T-cell (primary cell): ENCODE measurements around the gene P2RX1. TPM values are rescaled to one million over a fixed set of nuclear protein-coding genes. Genes with fewer than 3 reads are reported as not detected.

Source experiments
- ATAC-seq, 4 experiments: fragments of 200-7000 bp in 3 of 4; fragments of 150-1000 bp in 1 of 4; cut with Tn5 transposase; replicated peaks in 1 of 4; 1 replicate in 3 of 4; 2 replicates in 1 of 4; pipeline ENCODE4 v1.10.0; 2021; ENCODE audit warnings: moderate library complexity in 3 of 4, mild to moderate bottlenecking in 2 of 4, moderate number of reproducible peaks in 1 of 4
- CTCF ChIA-PET, 2 donors: fragments of 300-600 bp; sonication (Branson Sonifier 250); formaldehyde crosslinking; loops; one replicate each; lab custom pipeline; 2022; ENCODE audit warnings: antibody characterized with exemption in 2 of 2; lab: Charles Lee
- POLR2A ChIA-PET, 2 donors: fragments of 300-600 bp; sonication (Branson Sonifier 250); formaldehyde crosslinking; loops; one replicate each; lab custom pipeline; 2022; ENCODE audit warnings: antibody characterized with exemption in 2 of 2; lab: Charles Lee
- DNase-seq, 35 experiments: peaks; one replicate each; pipeline versions ENCODE4 v3.0.0 to v3.0.0-alpha.2; 2013 to 2023
- H3K27ac ChIP-seq: one replicate; pipeline ENCODE4 v1.5.1; 2013; ENCODE audit warnings: low read length
- H3K27me3 ChIP-seq, 2 experiments: replicated peaks in 1 of 2; 1 replicate in 1 of 2; 2 replicates in 1 of 2; pipeline versions ENCODE4 v1.6.1 to v1.7.0; 2013; ENCODE audit warnings: low read length in 1 of 2, mixed read lengths in 1 of 2; ENCODE audit not compliant: control insufficient read depth in 2 of 2, insufficient read depth in 2 of 2; ENCODE audit errors: extremely low read depth in 1 of 2
- H3K36me3 ChIP-seq, 2 donors: 1 replicate in 1 of 2; 2 replicates in 1 of 2; pipeline versions ENCODE4 v1.6.1 to v1.7.0; 2013; ENCODE audit warnings: low read length in 1 of 2; ENCODE audit not compliant: control insufficient read depth in 2 of 2, insufficient read depth in 1 of 2; ENCODE audit errors: extremely low read depth in 1 of 2
- H3K4me1 ChIP-seq, 2 experiments: 1 replicate in 1 of 2; 2 replicates in 1 of 2; pipeline versions ENCODE4 v1.6.1 to v1.7.0; 2013; ENCODE audit warnings: low read length in 2 of 2, mixed read lengths in 1 of 2; ENCODE audit not compliant: insufficient read depth in 2 of 2, control insufficient read depth in 1 of 2; ENCODE audit errors: extremely low read depth in 1 of 2
- H3K4me3 ChIP-seq, 2 donors: 1 replicate in 1 of 2; 2 replicates in 1 of 2; pipeline versions ENCODE4 v1.5.1 to v1.7.0; 2013; ENCODE audit warnings: mild to moderate bottlenecking in 2 of 2, low read length in 1 of 2, moderate library complexity in 1 of 2; ENCODE audit not compliant: control insufficient read depth in 1 of 2; ENCODE audit errors: extremely low read depth in 1 of 2
- H3K9me3 ChIP-seq: 2 replicates; pipeline ENCODE4 v1.7.0; 2013
- H3K27ac Mint-ChIP-seq, 2 donors: one replicate each; pipeline ENCODE4 v1.8.0; 2020 to 2021; ENCODE audit warnings: mild to moderate bottlenecking in 2 of 2, mixed read lengths in 2 of 2
- H3K27me3 Mint-ChIP-seq, 2 donors: one replicate each; pipeline ENCODE4 v1.8.0; 2021 to 2022; ENCODE audit warnings: mixed read lengths in 2 of 2
- H3K36me3 Mint-ChIP-seq: one replicate; pipeline ENCODE4 v1.8.0; 2021; ENCODE audit warnings: mixed read lengths
- H3K4me1 Mint-ChIP-seq, 3 donors: one replicate each; pipeline ENCODE4 v1.8.0; 2020 to 2022; ENCODE audit warnings: mixed read lengths in 3 of 3, mild to moderate bottlenecking in 1 of 3
- H3K4me3 Mint-ChIP-seq, 3 donors: one replicate each; pipeline ENCODE4 v1.8.0; 2020 to 2022; ENCODE audit warnings: mild to moderate bottlenecking in 3 of 3, mixed read lengths in 3 of 3, moderate library complexity in 3 of 3
- H3K9me3 Mint-ChIP-seq, 3 donors: one replicate each; pipeline ENCODE4 v1.8.0; 2020 to 2022; ENCODE audit warnings: mixed read lengths in 3 of 3
- WGBS: methylation state at CpG from one replicate; pipeline ENCODE4 v1.1.5; 2013; ENCODE audit warnings: missing lambda C conversion rate; ENCODE audit not compliant: insufficient coverage; 5-methylcytosine and 5-hydroxymethylcytosine counted together
- total RNA-seq, 35 experiments: library from RNA in 6 of 35; stranded (reverse) in 6 of 35; fragments of 120-200 nt in 1 of 35; gene quantifications; one replicate each; pipeline versions ENCODE4 v1.2.1 to v1.2.4 and lab custom pipeline; 2013 to 2026

Gene P2RX1
- total RNA-seq, 5 donors from 2014 or later (not counting 1 experiment from before 2014, with no cell fraction given), result 0.95 to 3.3 (median 1.2) TPM

- DNase-seq (no peak), ATAC-seq (no peak)
- H3K27me3 ChIP-seq, result peaks cover 0 to 4% of the 10 kb centered on the region in 2 experiments
- 63% methylated on average over 11 of the region's 11 CpGs for WGBS
- no peak overlapping the region for H3K27ac ChIP-seq
- peak overlapping the region in 1 of 3 donors; percentile 71 for H3K4me3 Mint-ChIP-seq
- H3K9me3 Mint-ChIP-seq, result no peaks in the 10 kb centered on the region
- H3K4me1 Mint-ChIP-seq, result peaks cover 26 to 45% (median 37%) of the 10 kb centered on the region in 3 donors
- H3K4me1 ChIP-seq, result peaks cover 18 to 45% of the 10 kb centered on the region in 2 experiments
- H3K27me3 Mint-ChIP-seq, result no peaks in the 10 kb centered on the region
- ChIA-PET POLR2A (interaction anchor here in 1 of 2 donors (0.6 kb wide), 1 partner anchor 11 kb away, joined by 3 read pairs; no protein-coding TSS in a partner anchor), CTCF (interaction anchor here in 1 of 2 donors (0.6 to 1.5 kb wide), 2 partner anchors 48 to 54 kb away, joined by 3 to 6 read pairs; no protein-coding TSS in a partner anchor)
- no peaks in the 10 kb centered on the region for H3K36me3 ChIP-seq
- H3K4me3 ChIP-seq, result no peak overlapping the region
- H3K36me3 Mint-ChIP-seq, result no peaks in the 10 kb centered on the region
- no peak overlapping the region for H3K27ac Mint-ChIP-seq
- no peaks in the 10 kb centered on the region for H3K9me3 ChIP-seq
Measured at GRCh38 chr17:3917391-3917931, 1.2 kb upstream of the P2RX1 start.

DNA sequence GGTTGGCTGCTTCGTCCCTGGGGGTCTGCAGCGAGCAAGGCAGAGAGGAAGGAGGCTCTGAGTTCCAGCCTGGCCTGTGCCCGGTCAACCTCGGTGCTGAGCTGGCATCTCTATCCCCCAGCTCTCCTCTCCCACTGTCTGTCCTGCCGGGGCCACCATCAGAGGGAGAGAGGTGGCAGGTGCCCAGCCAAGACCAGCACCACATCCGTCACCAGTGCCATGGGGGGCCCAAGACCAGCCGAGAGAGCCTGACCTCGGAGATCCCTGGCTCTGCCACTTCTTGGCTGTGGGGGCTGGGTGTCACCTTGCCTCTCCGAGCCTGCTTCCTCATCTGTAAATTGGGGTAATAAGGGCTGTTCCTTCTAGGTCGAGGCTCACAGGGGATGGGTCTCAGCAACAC, 560 bp upstream of the P2RX1 start:
- no peaks in the 10 kb centered on the region for H3K36me3 ChIP-seq
- POLR2A ChIA-PET, result interaction anchor here in 1 of 2 donors (0.6 kb wide), 1 partner anchor 12 kb away, joined by 3 read pairs; no protein-coding TSS in a partner anchor
- H3K27me3 ChIP-seq, result peaks cover 0 to 4% of the 10 kb centered on the region in 2 experiments
- no peaks in the 10 kb centered on the region for H3K27me3 Mint-ChIP-seq
- ATAC-seq (no peak), DNase-seq (peak in 1 of 35 experiments; percentile 20)
- CTCF ChIA-PET, result interaction anchor here (0.5 to 1.5 kb wide), 5 partner anchors 45 to 109 kb away, joined by 3 to 6 read pairs (median 3); no protein-coding TSS in a partner anchor
- no peaks in the 10 kb centered on the region for H3K9me3 ChIP-seq
- H3K4me3 ChIP-seq, result peak overlapping the region in 1 of 2 donors; percentile 18
- H3K36me3 Mint-ChIP-seq, result no peaks in the 10 kb centered on the region
- H3K4me1 Mint-ChIP-seq, result peaks cover 27 to 47% (median 40%) of the 10 kb centered on the region in 3 donors
- no peak overlapping the region for H3K27ac ChIP-seq
- H3K4me3 Mint-ChIP-seq, result peak overlapping the region in 2 of 3 donors; percentile 28 to 71
- H3K27ac Mint-ChIP-seq, result no peak overlapping the region
- WGBS, result 37% methylated on average over 7 of the region's 10 CpGs
- H3K4me1 ChIP-seq, result peaks cover 18 to 47% of the 10 kb centered on the region in 2 experiments
- no peaks in the 10 kb centered on the region for H3K9me3 Mint-ChIP-seq

GRCh38 chr17:3915581-3915994, 677 bp downstream of the P2RX1 start:
- Histone ChIP-seq H3K4me1 (peaks cover 21 to 59% of the 10 kb centered on the region in 2 experiments), H3K9me3 (no peaks in the 10 kb centered on the region), H3K27ac (no peak overlapping the region), H3K36me3 (no peaks in the 10 kb centered on the region), H3K4me3 (no peak overlapping the region), H3K27me3 (peaks cover 0 to 4% of the 10 kb centered on the region in 2 experiments)
- ATAC-seq, result no peak
- Mint-ChIP-seq H3K27me3 (no peaks in the 10 kb centered on the region), H3K4me3 (peak overlapping the region in 2 of 3 donors; percentile 60 to 71), H3K9me3 (no peaks in the 10 kb centered on the region), H3K36me3 (no peaks in the 10 kb centered on the region), H3K4me1 (peaks cover 38 to 57% (median 48%) of the 10 kb centered on the region in 3 donors), H3K27ac (peak overlapping the region; percentile 28 to 48)
- WGBS, result 81% methylated on average over 11 of the region's 13 CpGs
- ChIA-PET CTCF (interaction anchor here in 1 of 2 donors (0.6 kb wide), 1 partner anchor 35 kb away, joined by 7 read pairs; no protein-coding TSS in a partner anchor), POLR2A (no interaction called here)
- DNase-seq, result peak in 3 of 35 experiments; percentile 11 to 19 (median 13)

- Mint-ChIP-seq H3K4me3 (peak overlapping the region in 2 of 3 donors; percentile 12 to 53), H3K9me3 (no peaks in the 10 kb centered on the region), H3K27ac (peak overlapping the region; percentile 4 to 76), H3K27me3 (no peaks in the 10 kb centered on the region), H3K36me3 (no peaks in the 10 kb centered on the region), H3K4me1 (peaks cover 38 to 61% (median 50%) of the 10 kb centered on the region in 3 donors)
- Histone ChIP-seq H3K27ac (peak overlapping the region; percentile 14), H3K36me3 (no peaks in the 10 kb centered on the region), H3K4me1 (peaks cover 24 to 64% of the 10 kb centered on the region in 2 experiments), H3K27me3 (peaks cover 0 to 4% of the 10 kb centered on the region in 2 experiments), H3K9me3 (no peaks in the 10 kb centered on the region), H3K4me3 (no peak overlapping the region)
- CTCF ChIA-PET, result interaction anchor here (0.6 to 1.9 kb wide), 15 partner anchors 9 to 175 kb away, joined by 3 to 12 read pairs (median 3); partner anchors contain the start of gene NCBP3 (in 1 of the 2)
- ATAC-seq (no peak), DNase-seq (peak in 3 of 35 experiments; percentile 12 to 44 (median 14))
- POLR2A ChIA-PET, result no interaction called here
- WGBS, result 84% methylated on average over 3 of the region's 10 CpGs
Measured at GRCh38 chr17:3914312-3914670, 2.0 kb downstream of the P2RX1 start.

DNA sequence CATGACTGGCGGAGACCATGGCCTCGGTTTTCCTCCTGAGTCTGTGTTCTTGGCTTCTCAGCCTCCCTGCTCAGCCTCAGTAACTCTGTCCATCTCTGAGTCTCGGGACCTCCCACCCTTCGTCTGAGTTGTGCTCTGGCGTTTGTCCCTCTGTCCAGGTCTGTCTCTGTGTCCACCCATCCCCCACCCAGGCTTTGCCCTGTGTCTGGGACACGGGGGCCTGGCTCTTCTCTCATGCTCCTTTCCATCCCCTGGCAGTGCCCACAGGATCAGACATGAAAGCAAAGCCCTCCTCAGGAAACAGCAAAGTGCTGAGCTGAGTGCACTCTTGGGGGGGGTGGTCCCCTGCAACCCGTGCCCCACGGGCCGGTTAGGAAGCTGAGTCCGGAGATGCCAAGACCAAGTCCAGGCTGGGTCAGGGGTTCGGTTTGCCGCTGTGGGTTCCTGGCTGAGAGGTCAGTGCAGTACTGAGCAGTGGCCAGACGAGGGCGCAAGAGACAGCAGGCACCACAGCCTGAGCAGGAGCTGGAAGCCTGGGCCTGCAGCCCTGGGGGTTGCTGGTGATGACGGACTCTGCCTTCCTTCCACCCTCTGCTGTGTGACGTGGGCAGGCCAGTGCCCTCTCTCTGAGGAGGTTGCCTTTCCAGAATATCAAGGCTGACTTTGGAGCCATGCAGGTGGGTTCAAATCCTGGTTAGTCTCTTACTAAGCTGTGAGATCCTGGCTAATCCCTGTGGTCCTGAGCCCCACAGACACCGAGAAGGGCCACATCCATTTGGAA, 2.5 kb downstream of the P2RX1 start:
- Histone ChIP-seq H3K27ac (no peak overlapping the region), H3K9me3 (no peaks in the 10 kb centered on the region), H3K36me3 (no peaks in the 10 kb centered on the region), H3K4me3 (no peak overlapping the region), H3K4me1 (peaks cover 24 to 64% of the 10 kb centered on the region in 2 experiments), H3K27me3 (peaks cover 0 to 4% of the 10 kb centered on the region in 2 experiments)
- peak; percentile 41 to 80 (median 67) for ATAC-seq
- no peaks in the 10 kb centered on the region for H3K9me3 Mint-ChIP-seq
- peak overlapping the region in 2 of 3 donors; percentile 12 to 17 for H3K4me3 Mint-ChIP-seq
- H3K27ac Mint-ChIP-seq, result peak overlapping the region; percentile 11 to 76
- H3K27me3 Mint-ChIP-seq, result no peaks in the 10 kb centered on the region
- peak; percentile 41 to 88 (median 73) for DNase-seq
- H3K36me3 Mint-ChIP-seq, result no peaks in the 10 kb centered on the region
- ChIA-PET POLR2A (no interaction called here), CTCF (interaction anchor here (0.6 to 1.9 kb wide), 15 partner anchors 19 to 175 kb away, joined by 3 to 12 read pairs (median 3); partner anchors contain the start of gene NCBP3 (in 1 of the 2))
- peaks cover 38 to 61% (median 50%) of the 10 kb centered on the region in 3 donors for H3K4me1 Mint-ChIP-seq
- 28% methylated on average over 17 of the region's 17 CpGs for WGBS

- Histone ChIP-seq H3K4me3 (no peak overlapping the region), H3K27ac (no peak overlapping the region), H3K36me3 (no peaks in the 10 kb centered on the region), H3K9me3 (no peaks in the 10 kb centered on the region), H3K27me3 (peaks cover 0 to 4% of the 10 kb centered on the region in 2 experiments), H3K4me1 (peaks cover 24 to 64% of the 10 kb centered on the region in 2 experiments)
- DNase-seq (no peak), ATAC-seq (no peak)
- Mint-ChIP-seq H3K27ac (peak overlapping the region in 1 of 2 donors; percentile 44), H3K36me3 (no peaks in the 10 kb centered on the region), H3K4me3 (no peak overlapping the region), H3K9me3 (no peaks in the 10 kb centered on the region), H3K27me3 (no peaks in the 10 kb centered on the region), H3K4me1 (peaks cover 38 to 56% (median 48%) of the 10 kb centered on the region in 3 donors)
- ChIA-PET CTCF (interaction anchor here in 1 of 2 donors (0.9 to 1.9 kb wide), 4 partner anchors 15 to 52 kb away, joined by 3 to 12 read pairs (median 6); no protein-coding TSS in a partner anchor), POLR2A (interaction anchor here in 1 of 2 donors (0.6 kb wide), 1 partner anchor 19 kb away, joined by 3 read pairs; no protein-coding TSS in a partner anchor)
- WGBS, result no CpG with 5 or more reads among the region's 2 CpGs
Measured at GRCh38 chr17:3912827-3913226, 3.4 kb downstream of the P2RX1 start.
